Astrocyte (in vitro differentiated cells and primary cell): ENCODE data around the gene PCSK4. TPM values are rescaled to one million over a fixed set of nuclear protein-coding genes. Genes with fewer than 3 reads are reported as not detected.

Experiments
- DNase-seq: peaks from one replicate; pipeline ENCODE4 v3.0.0-alpha.2; 2010; ENCODE audit warnings: low read depth
- FAIRE-seq: peaks from 2 replicates; lab custom pipeline; 2011; peaks lifted over from hg19 to GRCh38; lab: Jason Lieb, UNC
- H2AFZ ChIP-seq: 2 replicates; pipeline ENCODE4 v1.6.0; 2012; ENCODE audit warnings: low read depth, low read length, inconsistent platforms
- H3K27ac ChIP-seq: 2 replicates; pipeline ENCODE4 v1.5.1; 2011; ENCODE audit warnings: low read depth, low read length, inconsistent platforms
- H3K27me3 ChIP-seq: 2 replicates; pipeline ENCODE4 v1.6.0; 2011; ENCODE audit warnings: low read length, inconsistent platforms; ENCODE audit not compliant: insufficient read depth
- H3K36me3 ChIP-seq: 2 replicates; pipeline ENCODE4 v1.5.1; 2011; ENCODE audit warnings: low read length, inconsistent platforms; ENCODE audit not compliant: insufficient read depth
- H3K4me1 ChIP-seq: 2 replicates; pipeline ENCODE4 v1.5.1; 2011; ENCODE audit warnings: low read length, inconsistent platforms; ENCODE audit not compliant: insufficient read depth
- H3K4me2 ChIP-seq: 2 replicates; pipeline ENCODE4 v1.6.0; 2012; ENCODE audit warnings: low read length, inconsistent platforms
- H3K4me3 ChIP-seq: 2 replicates; pipeline ENCODE4 v1.5.1; 2011; ENCODE audit warnings: low read depth, mild to moderate bottlenecking, low read length, inconsistent platforms; ENCODE audit not compliant: insufficient read depth
- H3K79me2 ChIP-seq: 2 replicates; pipeline ENCODE4 v1.6.0; 2012; ENCODE audit warnings: mild to moderate bottlenecking, low read length, inconsistent platforms; ENCODE audit not compliant: insufficient read depth
- H3K9ac ChIP-seq: 2 replicates; pipeline ENCODE4 v1.6.0; 2012; ENCODE audit warnings: mild to moderate bottlenecking, low read length, inconsistent platforms
- H3K9me3 ChIP-seq: 2 replicates; pipeline ENCODE4 v1.5.1; 2012; ENCODE audit warnings: low read depth, mild to moderate bottlenecking, low read length, inconsistent platforms; ENCODE audit not compliant: insufficient read depth
- H4K20me1 ChIP-seq: 2 replicates; pipeline ENCODE4 v1.6.0; 2012; ENCODE audit warnings: low read length, inconsistent platforms; ENCODE audit not compliant: insufficient read depth
- H3K27ac Mint-ChIP-seq: one replicate; pipeline ENCODE4 v1.8.0; 2021; ENCODE audit warnings: mild to moderate bottlenecking, mixed read lengths; ENCODE audit not compliant: unreplicated experiment
- H3K27me3 Mint-ChIP-seq: one replicate; pipeline ENCODE4 v1.8.0; 2021; ENCODE audit warnings: low read depth, mixed read lengths; ENCODE audit not compliant: unreplicated experiment
- H3K36me3 Mint-ChIP-seq: one replicate; pipeline ENCODE4 v1.8.0; 2021; ENCODE audit warnings: low read depth, mixed read lengths; ENCODE audit not compliant: unreplicated experiment
- H3K4me1 Mint-ChIP-seq: one replicate; pipeline ENCODE4 v1.8.0; 2021; ENCODE audit warnings: low read depth, mixed read lengths; ENCODE audit not compliant: unreplicated experiment
- H3K4me3 Mint-ChIP-seq: one replicate; pipeline ENCODE4 v1.8.0; 2021; ENCODE audit warnings: mild to moderate bottlenecking, moderate library complexity, mixed read lengths; ENCODE audit not compliant: unreplicated experiment
- H3K9me3 Mint-ChIP-seq: one replicate; pipeline ENCODE4 v1.8.0; 2021; ENCODE audit warnings: mild to moderate bottlenecking, mixed read lengths; ENCODE audit not compliant: unreplicated experiment
- CTCF ChIP-seq: IDR thresholded peaks from 2 replicates; pipeline ENCODE4 v1.5.1; 2011; ENCODE audit warnings: low read depth, mild to moderate bottlenecking, inconsistent platforms, low read length, moderate library complexity; ENCODE audit not compliant: insufficient read depth
- EZH2 ChIP-seq: IDR thresholded peaks from 2 replicates; pipeline ENCODE4 v1.6.1; 2012; ENCODE audit warnings: mild to moderate bottlenecking, low read length, inconsistent platforms; ENCODE audit not compliant: insufficient read depth
- total RNA-seq: library from RNA; stranded (reverse); gene quantifications from 2 replicates; pipeline ENCODE4 v1.2.1, GENCODE V29; 2021

Gene PCSK4
- total RNA-seq, 1 donor from 2014 or later = 2.7 TPM

GRCh38 chr19:1460033-1460995, 29.8 kb downstream of the PCSK4 start:
- H3K27me3 Mint-ChIP-seq = peaks cover 16% of the 10 kb centered on the region
- H3K36me3 Mint-ChIP-seq = peaks cover 9% of the 10 kb centered on the region

GRCh38 chr19:1459479-1459878, 30.7 kb downstream of the PCSK4 start:
- Histone ChIP-seq H3K9me3 (no peaks in the 10 kb centered on the region), H3K4me3 (no peak overlapping the region), H3K27me3 (peaks cover 2% of the 10 kb centered on the region), H4K20me1 (no peaks in the 10 kb centered on the region), H2AFZ (no peak overlapping the region), H3K4me2 (no peak overlapping the region), H3K36me3 (no peaks in the 10 kb centered on the region), H3K27ac (no peak overlapping the region), H3K4me1 (no peaks in the 10 kb centered on the region), H3K9ac (no peak overlapping the region), H3K79me2 (no peaks in the 10 kb centered on the region)
- Mint-ChIP-seq H3K4me3 (no peak overlapping the region), H3K27me3 (peaks cover 16% of the 10 kb centered on the region), H3K4me1 (no peaks in the 10 kb centered on the region), H3K9me3 (no peaks in the 10 kb centered on the region), H3K27ac (no peak overlapping the region), H3K36me3 (peaks cover 9% of the 10 kb centered on the region)
- no peak for TF ChIP-seq EZH2
- TF ChIP-seq CTCF = no peak
- no peak for DNase-seq
- FAIRE-seq = no peak

More at GRCh38 chr19:1460033-1460995, 29.8 kb downstream of the PCSK4 start:
- no peaks in the 10 kb centered on the region for H3K9me3 ChIP-seq
- no peak overlapping the region for H3K27ac ChIP-seq
- no peaks in the 10 kb centered on the region for H3K79me2 ChIP-seq
- no peak overlapping the region for H3K9ac ChIP-seq
- H3K4me1 Mint-ChIP-seq = no peaks in the 10 kb centered on the region
- H3K4me1 ChIP-seq = no peaks in the 10 kb centered on the region
- DNase-seq (no peak), FAIRE-seq (no peak)
- H2AFZ ChIP-seq = no peak overlapping the region
- H3K27me3 ChIP-seq = peaks cover 2% of the 10 kb centered on the region
- H3K4me3 ChIP-seq = no peak overlapping the region
- TF ChIP-seq EZH2 = no peak
- TF ChIP-seq CTCF = no peak
- no peaks in the 10 kb centered on the region for H3K36me3 ChIP-seq
- no peak overlapping the region for H3K4me2 ChIP-seq
- no peak overlapping the region for H3K4me3 Mint-ChIP-seq
- H4K20me1 ChIP-seq = no peaks in the 10 kb centered on the region
- no peak overlapping the region for H3K27ac Mint-ChIP-seq
- H3K9me3 Mint-ChIP-seq = no peaks in the 10 kb centered on the region

GRCh38 chr19:1457892-1458291, 32.3 kb downstream of the PCSK4 start:
- Mint-ChIP-seq H3K36me3 (peaks cover 9% of the 10 kb centered on the region), H3K27me3 (peaks cover 18% of the 10 kb centered on the region), H3K4me1 (no peaks in the 10 kb centered on the region), H3K4me3 (no peak overlapping the region), H3K27ac (no peak overlapping the region), H3K9me3 (no peaks in the 10 kb centered on the region)
- Histone ChIP-seq H3K4me2 (no peak overlapping the region), H3K4me1 (no peaks in the 10 kb centered on the region), H3K4me3 (no peak overlapping the region), H2AFZ (no peak overlapping the region), H3K27me3 (peaks cover 7% of the 10 kb centered on the region), H3K36me3 (no peaks in the 10 kb centered on the region), H4K20me1 (peaks cover 2% of the 10 kb centered on the region), H3K9ac (no peak overlapping the region), H3K27ac (no peak overlapping the region), H3K9me3 (no peaks in the 10 kb centered on the region), H3K79me2 (no peaks in the 10 kb centered on the region)
- FAIRE-seq (no peak), DNase-seq (no peak)
- no peak for TF ChIP-seq CTCF
